SK-N-SH (cell line): ENCODE data around the gene COL4A6. TPM values are rescaled to one million over a fixed set of nuclear protein-coding genes. Genes with fewer than 3 reads are reported as not detected.
A peak's percentile ranks its signal among the peaks of the same experiment; 100 is the strongest.

ENCODE experiments used
- CTCF ChIA-PET: fragments of 300-600, 350-600 bp; formaldehyde crosslinking; extraction: SDS; loops from one replicate; lab custom pipeline; 2021; lab: Yijun Ruan, JAX
- POLR2A ChIA-PET: fragments of 350-600 bp; sonication (Branson Sonifier 250); formaldehyde crosslinking; extraction: SDS; loops from one replicate; lab custom pipeline; 2020; ENCODE audit warnings: antibody characterized with exemption, inconsistent platforms; lab: Yijun Ruan, JAX
- DNase-seq: peaks from one replicate; pipeline ENCODE4 v3.0.0; 2012
- H2AFZ ChIP-seq: fragments of 200-600 bp; sonication (generic); 2 replicates; pipeline ENCODE4 v1.8.1; 2016; ENCODE audit warnings: antibody characterized with exemption, mild to moderate bottlenecking, low read depth
- H3F3A ChIP-seq: fragments of 200-600 bp; sonication (generic); replicated peaks from 2 replicates; pipeline ENCODE3; 2016; ENCODE audit warnings: antibody characterized with exemption, mild to moderate bottlenecking; ENCODE audit not compliant: insufficient read depth
- H3K27ac ChIP-seq, 2 experiments: fragments of 200-500 bp in 1 of 2; fragments of 200-600 bp in 1 of 2; sonication (Bioruptor generic) in 1 of 2; sonication (generic), shearing (Covaris generic) in 1 of 2; 2 replicates each; pipeline versions ENCODE4 v1.5.1 to v1.6.1; 2014 to 2016; ENCODE audit warnings: low read depth in 2 of 2, inconsistent platforms in 1 of 2, low read length in 1 of 2, mild to moderate bottlenecking in 1 of 2, mixed read lengths in 1 of 2
- H3K27me3 ChIP-seq: fragments of 200-600 bp; sonication (generic), shearing (Covaris generic); 2 replicates; pipeline ENCODE4 v1.6.1; 2016; ENCODE audit warnings: mixed run types; ENCODE audit not compliant: insufficient read depth
- H3K36me3 ChIP-seq, 2 experiments: fragments of 200-500 bp in 1 of 2; fragments of 200-600 bp in 1 of 2; sonication (Bioruptor generic) in 1 of 2; sonication (generic) in 1 of 2; replicated peaks in 1 of 2; 2 replicates each; pipeline versions ENCODE3 to v1.5.1; 2014 to 2016; ENCODE audit warnings: low read length in 1 of 2, mild to moderate bottlenecking in 1 of 2; ENCODE audit not compliant: insufficient read depth in 2 of 2, control insufficient read depth in 1 of 2
- H3K4me1 ChIP-seq, 2 experiments: fragments of 200-500 bp in 1 of 2; fragments of 200-600 bp in 1 of 2; sonication (Bioruptor generic) in 1 of 2; sonication (generic), shearing (Covaris generic) in 1 of 2; 2 replicates each; pipeline versions ENCODE4 v1.5.1 to v1.6.1; 2014 to 2016; ENCODE audit warnings: low read depth in 1 of 2, low read length in 1 of 2, mixed run types in 1 of 2; ENCODE audit not compliant: insufficient read depth in 2 of 2, control insufficient read depth in 1 of 2
- H3K4me2 ChIP-seq: fragments of 200-600 bp; sonication (generic), shearing (Covaris generic); 2 replicates; pipeline ENCODE4 v1.6.1; 2017; ENCODE audit warnings: mixed run types
- H3K4me3 ChIP-seq, 2 experiments: fragments of 200-500 bp in 1 of 2; fragments of 200-600 bp in 1 of 2; sonication (Bioruptor generic) in 1 of 2; sonication (generic), shearing (Covaris generic) in 1 of 2; 2 replicates each; pipeline versions ENCODE4 v1.5.1 to v1.8.1; 2014 to 2016; ENCODE audit warnings: low read depth in 2 of 2, inconsistent platforms in 1 of 2, low read length in 1 of 2, mild to moderate bottlenecking in 1 of 2, mixed read lengths in 1 of 2, moderate library complexity in 1 of 2
- H3K79me2 ChIP-seq: fragments of 200-600 bp; sonication (generic); 2 replicates; pipeline ENCODE4 v1.8.1; 2017; ENCODE audit warnings: mild to moderate bottlenecking; ENCODE audit not compliant: insufficient read depth
- H3K9ac ChIP-seq: fragments of 200-600 bp; sonication (generic); 2 replicates; pipeline ENCODE4 v1.6.1; 2017; ENCODE audit warnings: mixed run types
- H3K9me2 ChIP-seq: fragments of 200-600 bp; sonication (generic); 2 replicates; pipeline ENCODE4 v1.6.1; 2017; ENCODE audit warnings: mixed run types
- H3K9me3 ChIP-seq: fragments of 200-600 bp; sonication (generic); 2 replicates; pipeline ENCODE4 v1.6.1; 2017; ENCODE audit warnings: mixed run types, mild to moderate bottlenecking, moderate library complexity
- H4K20me1 ChIP-seq: fragments of 200-600 bp; sonication (generic); 2 replicates; pipeline ENCODE4 v1.6.1; 2017; ENCODE audit warnings: mild to moderate bottlenecking, mixed run types; ENCODE audit not compliant: insufficient read depth
- EP300 ChIP-seq, 2 experiments: IDR thresholded peaks; 2 replicates each; pipeline versions ENCODE4 v1.4.0 to v1.6.1; 2012; ENCODE audit warnings: borderline replicate concordance in 1 of 2, low read depth in 1 of 2, low read length in 1 of 2
- EZH2phosphoT487 ChIP-seq: fragments of 200-600 bp; sonication (generic); IDR thresholded peaks from 2 replicates; pipeline ENCODE4 v1.6.1; 2017; ENCODE audit warnings: low read depth, mixed run types, mild to moderate bottlenecking, antibody characterized with exemption, moderate library complexity, borderline replicate concordance
- FOSL2 ChIP-seq: IDR thresholded peaks from 2 replicates; pipeline ENCODE4 v1.4.0; 2012; ENCODE audit warnings: low read depth, mild to moderate bottlenecking, moderate library complexity, borderline replicate concordance
- FOXM1 ChIP-seq: IDR thresholded peaks from 2 replicates; pipeline ENCODE4 v1.4.0; 2012; ENCODE audit warnings: low read depth, mild to moderate bottlenecking
- GATA2 ChIP-seq: sonication (generic); formaldehyde crosslinking; IDR thresholded peaks from 2 replicates; pipeline ENCODE4 v1.5.0; 2020; ENCODE audit warnings: mild to moderate bottlenecking, missing genetic modification reagents
- JUND ChIP-seq: IDR thresholded peaks from 2 replicates; pipeline ENCODE4 v1.4.0; 2012
- MAX ChIP-seq: IDR thresholded peaks from 2 replicates; pipeline ENCODE4 v1.4.0; 2012; ENCODE audit warnings: low read depth
- MXI1 ChIP-seq: IDR thresholded peaks from 2 replicates; pipeline ENCODE4 v1.6.1; 2012; ENCODE audit warnings: mild to moderate bottlenecking, low read depth, low read length, improper control_type of control experiment
- NFIC ChIP-seq: IDR thresholded peaks from 2 replicates; pipeline ENCODE4 v1.4.0; 2012; ENCODE audit warnings: borderline replicate concordance
- NRF1 ChIP-seq: IDR thresholded peaks from 2 replicates; pipeline ENCODE4 v1.6.1; 2012; ENCODE audit warnings: low read depth, mild to moderate bottlenecking, low read length
- POLR2AphosphoS5 ChIP-seq: IDR thresholded peaks from 2 replicates; pipeline ENCODE4 v1.6.1; 2012; ENCODE audit warnings: low read depth, low read length
- RAD21 ChIP-seq: IDR thresholded peaks from 2 replicates; pipeline ENCODE4 v1.6.1; 2012; ENCODE audit warnings: mild to moderate bottlenecking, low read length
- RFX5 ChIP-seq: IDR thresholded peaks from 2 replicates; pipeline ENCODE4 v1.6.1; 2012; ENCODE audit warnings: mild to moderate bottlenecking, improper control_type of control experiment, low read length
- RXRA ChIP-seq: IDR thresholded peaks from 2 replicates; pipeline ENCODE4 v1.4.0; 2012; ENCODE audit warnings: low read depth, mild to moderate bottlenecking, borderline replicate concordance
- TAF1 ChIP-seq: IDR thresholded peaks from 2 replicates; pipeline ENCODE4 v1.6.1; 2012; ENCODE audit warnings: low read depth, mild to moderate bottlenecking, low read length, moderate library complexity, borderline replicate concordance
- TCF12 ChIP-seq: IDR thresholded peaks from 2 replicates; pipeline ENCODE4 v1.4.0; 2012
- TEAD4 ChIP-seq: IDR thresholded peaks from 2 replicates; pipeline ENCODE4 v1.4.0; 2012; ENCODE audit warnings: mild to moderate bottlenecking, borderline replicate concordance; ENCODE audit not compliant: insufficient read depth
- YY1 ChIP-seq: IDR thresholded peaks from 2 replicates; pipeline ENCODE4 v1.4.0; 2012; ENCODE audit warnings: low read depth, mild to moderate bottlenecking
- WGBS: methylation state at CpG from one replicate; pipeline ENCODE4 v1.1.6; 2017; ENCODE audit warnings: low lambda C conversion rate; 5-methylcytosine and 5-hydroxymethylcytosine counted together
- polyA plus RNA-seq, 3 experiments: library from polyadenylated mRNA; depleted of rRNA; stranded (reverse); fragments of >200 nt; gene quantifications; 2 replicates each; pipeline ENCODE4 v1.2.3, GENCODE V29; 2012
- TF ChIP-seq, protein P1 (sequence below): IDR thresholded peaks from 2 replicates; pipeline ENCODE4 v1.4.0; 2012; ENCODE audit warnings: low read depth, borderline replicate concordance
- TF ChIP-seq, protein P2 (sequence below): IDR thresholded peaks from 2 replicates; pipeline ENCODE4 v1.4.0; 2012; ENCODE audit warnings: low read depth, borderline replicate concordance
- TF ChIP-seq, protein P3 (sequence below): fragments of 200-600 bp; sonication (generic); IDR thresholded peaks from 2 replicates; pipeline ENCODE4 v1.6.1; 2017; ENCODE audit warnings: antibody characterized with exemption, mild to moderate bottlenecking, moderate library complexity

The COL4A6 gene
- polyA plus RNA-seq, 1 of the 3 experiments (the other 2 are of a cell fraction), result not detected

GRCh38 chrX:108186811-108187210 is 251.4 kb downstream of the COL4A6 start:
- 0% methylated on average over 4 of the region's 4 CpGs for WGBS
- Histone ChIP-seq H3K9ac (no peak overlapping the region), H2AFZ (no peak overlapping the region), H4K20me1 (no peaks in the 10 kb centered on the region), H3K9me3 (no peaks in the 10 kb centered on the region), H3F3A (no peaks in the 10 kb centered on the region), H3K27ac (peak overlapping the region in 1 of 2 experiments; percentile 13; a peak in 1 of 4 replicates), H3K4me2 (no peak overlapping the region), H3K36me3 (no peaks in the 10 kb centered on the region), H3K79me2 (no peaks in the 10 kb centered on the region), H3K4me1 (no peaks in the 10 kb centered on the region), H3K27me3 (no peaks in the 10 kb centered on the region; the same call in 1 of the 2 replicates), H3K9me2 (no peaks in the 10 kb centered on the region), H3K4me3 (no peak overlapping the region)
- TF ChIP-seq TCF12, result peak; percentile 15; the same call in 1 of the 2 replicates
- TF ChIP-seq JUND, result peak; percentile 59
- peak; percentile 43; the same call in 1 of the 2 replicates for TF ChIP-seq FOSL2
- no peak for TF ChIP-seq GATA2 (CRISPR knock-in tag)
- no peak for DNase-seq
- CTCF ChIA-PET, result no interaction called here
- POLR2A ChIA-PET, result no interaction called here

- no peaks in the 10 kb centered on the region for H3K79me2 ChIP-seq
- no peaks in the 10 kb centered on the region for H3K4me1 ChIP-seq
- DNase-seq, result no peak
- no peak overlapping the region for H3K4me2 ChIP-seq
- no peak for TF ChIP-seq NFIC
- TF ChIP-seq YY1, result no peak
- no peak for TF ChIP-seq GATA2 (CRISPR knock-in tag)
- TF ChIP-seq, protein P1, sequence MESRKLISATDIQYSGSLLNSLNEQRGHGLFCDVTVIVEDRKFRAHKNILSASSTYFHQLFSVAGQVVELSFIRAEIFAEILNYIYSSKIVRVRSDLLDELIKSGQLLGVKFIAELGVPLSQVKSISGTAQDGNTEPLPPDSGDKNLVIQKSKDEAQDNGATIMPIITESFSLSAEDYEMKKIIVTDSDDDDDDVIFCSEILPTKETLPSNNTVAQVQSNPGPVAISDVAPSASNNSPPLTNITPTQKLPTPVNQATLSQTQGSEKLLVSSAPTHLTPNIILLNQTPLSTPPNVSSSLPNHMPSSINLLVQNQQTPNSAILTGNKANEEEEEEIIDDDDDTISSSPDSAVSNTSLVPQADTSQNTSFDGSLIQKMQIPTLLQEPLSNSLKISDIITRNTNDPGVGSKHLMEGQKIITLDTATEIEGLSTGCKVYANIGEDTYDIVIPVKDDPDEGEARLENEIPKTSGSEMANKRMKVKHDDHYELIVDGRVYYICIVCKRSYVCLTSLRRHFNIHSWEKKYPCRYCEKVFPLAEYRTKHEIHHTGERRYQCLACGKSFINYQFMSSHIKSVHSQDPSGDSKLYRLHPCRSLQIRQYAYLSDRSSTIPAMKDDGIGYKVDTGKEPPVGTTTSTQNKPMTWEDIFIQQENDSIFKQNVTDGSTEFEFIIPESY, result no peak
- TF ChIP-seq EZH2phosphoT487, result no peak
- no peak for TF ChIP-seq TAF1
- no peak for TF ChIP-seq POLR2AphosphoS5
- no peak for TF ChIP-seq MAX
- no peak for TF ChIP-seq FOXM1
- TF ChIP-seq, protein P2, sequence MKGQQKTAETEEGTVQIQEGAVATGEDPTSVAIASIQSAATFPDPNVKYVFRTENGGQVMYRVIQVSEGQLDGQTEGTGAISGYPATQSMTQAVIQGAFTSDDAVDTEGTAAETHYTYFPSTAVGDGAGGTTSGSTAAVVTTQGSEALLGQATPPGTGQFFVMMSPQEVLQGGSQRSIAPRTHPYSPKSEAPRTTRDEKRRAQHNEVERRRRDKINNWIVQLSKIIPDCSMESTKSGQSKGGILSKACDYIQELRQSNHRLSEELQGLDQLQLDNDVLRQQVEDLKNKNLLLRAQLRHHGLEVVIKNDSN, result no peak
- no peak for TF ChIP-seq RXRA
- no peak for TF ChIP-seq TEAD4
- TF ChIP-seq RAD21, result no peak
- TF ChIP-seq MXI1, result no peak
- TF ChIP-seq, protein P3, sequence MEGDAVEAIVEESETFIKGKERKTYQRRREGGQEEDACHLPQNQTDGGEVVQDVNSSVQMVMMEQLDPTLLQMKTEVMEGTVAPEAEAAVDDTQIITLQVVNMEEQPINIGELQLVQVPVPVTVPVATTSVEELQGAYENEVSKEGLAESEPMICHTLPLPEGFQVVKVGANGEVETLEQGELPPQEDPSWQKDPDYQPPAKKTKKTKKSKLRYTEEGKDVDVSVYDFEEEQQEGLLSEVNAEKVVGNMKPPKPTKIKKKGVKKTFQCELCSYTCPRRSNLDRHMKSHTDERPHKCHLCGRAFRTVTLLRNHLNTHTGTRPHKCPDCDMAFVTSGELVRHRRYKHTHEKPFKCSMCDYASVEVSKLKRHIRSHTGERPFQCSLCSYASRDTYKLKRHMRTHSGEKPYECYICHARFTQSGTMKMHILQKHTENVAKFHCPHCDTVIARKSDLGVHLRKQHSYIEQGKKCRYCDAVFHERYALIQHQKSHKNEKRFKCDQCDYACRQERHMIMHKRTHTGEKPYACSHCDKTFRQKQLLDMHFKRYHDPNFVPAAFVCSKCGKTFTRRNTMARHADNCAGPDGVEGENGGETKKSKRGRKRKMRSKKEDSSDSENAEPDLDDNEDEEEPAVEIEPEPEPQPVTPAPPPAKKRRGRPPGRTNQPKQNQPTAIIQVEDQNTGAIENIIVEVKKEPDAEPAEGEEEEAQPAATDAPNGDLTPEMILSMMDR, result no peak
- TF ChIP-seq EP300 (IDR thresholded peaks at IDR 0.05; ENCODE audit: borderline replicate concordance in 1 of 2, low read depth in 1 of 2, low read length in 1 of 2), result no peak
- TF ChIP-seq RFX5, result no peak
- TF ChIP-seq FOSL2, result no peak
- TF ChIP-seq NRF1, result no peak
- TF ChIP-seq, all 33 proteins: peak for 0
- Histone ChIP-seq H3K9me3 (no peaks in the 10 kb centered on the region), H3K4me3 (no peak overlapping the region), H3K9me2 (no peaks in the 10 kb centered on the region), H3K36me3 (no peaks in the 10 kb centered on the region), H3K27ac (no peak overlapping the region), H3F3A (no peaks in the 10 kb centered on the region), H3K27me3 (peaks cover 8% of the 10 kb centered on the region; the same call in 1 of the 2 replicates), H2AFZ (no peak overlapping the region), H3K9ac (no peak overlapping the region), H4K20me1 (no peaks in the 10 kb centered on the region)
- ChIA-PET POLR2A (no interaction called here), CTCF (interaction anchor here (1.4 to 2.3 kb wide), 3 partner anchors 12 to 46 kb away, joined by 4 to 5 read pairs (median 4); no protein-coding TSS in a partner anchor)
- whole genome bisulfite sequencing, result 31% methylated on average over 7 of the region's 7 CpGs
Observed at GRCh38 chrX:108178143-108178498, 260.1 kb downstream of the COL4A6 start.
